ENCODE measurements around the gene NHLRC4.

The NHLRC4 gene

GRCh38 chr16:585351-585750 lies 18.5 kb downstream of the NHLRC4 start (continued):
- TF ChIP-seq ZBTB6 (tag by site-specific recombination; IDR thresholded peaks at IDR 0.05) (no peak), ZXDB (tag by site-specific recombination; IDR thresholded peaks at IDR 0.05) (0 out of 2 replicates have a peak, but pooled peaks have one; percentile 6), ZNF473 (tag by site-specific recombination; IDR thresholded peaks at IDR 0.05) (no peak), TCF7L2 (IDR thresholded peaks at IDR 0.05; ENCODE audit: borderline replicate concordance, low read depth, low read length) (no peak), ZNF426 (tag by site-specific recombination; IDR thresholded peaks at IDR 0.05) (no peak), SCRT2 (tag by site-specific recombination; IDR thresholded peaks at IDR 0.05) (peak; percentile 38; the same call in 1 of the 2 replicates), GLI4 (tag by site-specific recombination; IDR thresholded peaks at IDR 0.05) (no peak), ZNF768 (tag by site-specific recombination; IDR thresholded peaks at IDR 0.05) (no peak), BCL11B (tag by site-specific recombination; IDR thresholded peaks at IDR 0.05; ENCODE audit: low read depth) (peak; percentile 77), ZNF692 (tag by site-specific recombination; IDR thresholded peaks at IDR 0.05) (no peak), ZNF138 (tag by site-specific recombination; IDR thresholded peaks at IDR 0.05; ENCODE audit: borderline replicate concordance) (no peak), HOXA7 (CRISPR knock-in tag; IDR thresholded peaks at IDR 0.05; ENCODE audit: borderline replicate concordance) (no peak), ZNF423 (tag by site-specific recombination; IDR thresholded peaks at IDR 0.05) (no peak), ZNF664 (tag by site-specific recombination; IDR thresholded peaks at IDR 0.05) (no peak), ZNF23 (tag by site-specific recombination; IDR thresholded peaks at IDR 0.05; ENCODE audit: borderline replicate concordance) (no peak), ZNF837 (tag by site-specific recombination; IDR thresholded peaks at IDR 0.05) (no peak), ZBTB49 (tag by site-specific recombination; IDR thresholded peaks at IDR 0.05; ENCODE audit: low read depth) (no peak), KLF8 (tag by site-specific recombination; IDR thresholded peaks at IDR 0.05) (no peak), ZNF777 (tag by site-specific recombination; IDR thresholded peaks at IDR 0.05; ENCODE audit: borderline replicate concordance) (no peak), ZNF2 (tag by site-specific recombination; IDR thresholded peaks at IDR 0.05) (no peak), HOXD13 (CRISPR knock-in tag; IDR thresholded peaks at IDR 0.05; ENCODE audit: borderline replicate concordance) (no peak), ZBTB8A (tag by site-specific recombination; IDR thresholded peaks at IDR 0.05) (no peak), ZNF548 (tag by site-specific recombination; IDR thresholded peaks at IDR 0.05) (no peak), ZFHX2 (tag by site-specific recombination; conservative IDR thresholded peaks at IDR 0.05) (no peak), GLI2 (tag by site-specific recombination; IDR thresholded peaks at IDR 0.05; ENCODE audit: borderline replicate concordance, low read depth) (no peak), ZNF366 (tag by site-specific recombination; conservative IDR thresholded peaks at IDR 0.05) (no peak), PATZ1 (tag by site-specific recombination; IDR thresholded peaks at IDR 0.05) (0 out of 2 replicates have a peak, but pooled peaks have one; percentile 12), ZNF600 (tag by site-specific recombination; IDR thresholded peaks at IDR 0.05) (no peak), GLIS1 (tag by site-specific recombination; IDR thresholded peaks at IDR 0.05) (0 out of 2 replicates have a peak, but pooled peaks have one; percentile 27), ZNF398 (tag by site-specific recombination; IDR thresholded peaks at IDR 0.05) (no peak), ZNF175 (tag by site-specific recombination; IDR thresholded peaks at IDR 0.05) (no peak), ZNF211 (tag by site-specific recombination; IDR thresholded peaks at IDR 0.05; ENCODE audit: low read depth) (no peak)

All from HEK293 (cell line).